Loucy (cell line): Measurements from ENCODE around the gene CACUL1.
"Not testable (repeated sequence)": the region's sequence is repeated elsewhere in the genome, so short reads cannot be mapped to it uniquely, and the experiment has no call there.

Experiments used
- H2AFZ ChIP-seq: fragments of 200-600 bp; sonication (generic); 2 replicates; pipeline ENCODE4 v1.6.0; 2016; ENCODE audit warnings: antibody characterized with exemption, mild to moderate bottlenecking, low read length, moderate library complexity
- H3F3A ChIP-seq: fragments of 200-600 bp; 2 replicates; pipeline ENCODE4 v1.6.0; 2016; ENCODE audit warnings: antibody characterized with exemption, low read depth, mild to moderate bottlenecking
- H3K27me3 ChIP-seq: fragments of 200-600 bp; sonication (generic); 2 replicates; pipeline ENCODE4 v1.6.1; 2014; ENCODE audit warnings: low read length, mild to moderate bottlenecking; ENCODE audit not compliant: insufficient read depth, poor library complexity, severe bottlenecking
- H3K36me3 ChIP-seq: fragments of 200-600 bp; sonication (generic); 2 replicates; pipeline ENCODE4 v1.6.1; 2016; ENCODE audit warnings: low read length; ENCODE audit not compliant: insufficient read depth
- H3K4me1 ChIP-seq: fragments of 200-600 bp; sonication (generic); 2 replicates; pipeline ENCODE4 v1.5.1; 2014; ENCODE audit warnings: low read length, mild to moderate bottlenecking; ENCODE audit not compliant: insufficient read depth, poor library complexity, severe bottlenecking
- H3K4me2 ChIP-seq: fragments of 200-600 bp; sonication (generic); 2 replicates; pipeline ENCODE4 v1.6.0; 2014; ENCODE audit warnings: antibody characterized with exemption, low read length, low read depth, mild to moderate bottlenecking; ENCODE audit not compliant: poor library complexity, severe bottlenecking
- H3K4me3 ChIP-seq: fragments of 200-600 bp; sonication (generic); 2 replicates; pipeline ENCODE4 v1.5.1; 2014; ENCODE audit warnings: low read length, mild to moderate bottlenecking, mixed read lengths; ENCODE audit not compliant: poor library complexity, severe bottlenecking
- H3K79me2 ChIP-seq: fragments of 200-600 bp; sonication (generic); 2 replicates; pipeline ENCODE4 v1.6.1; 2014; ENCODE audit warnings: low read length; ENCODE audit not compliant: insufficient read depth
- H3K9ac ChIP-seq: fragments of 200-600 bp; sonication (generic); 2 replicates; pipeline ENCODE4 v1.6.0; 2014; ENCODE audit warnings: mild to moderate bottlenecking, low read depth, low read length, moderate library complexity; ENCODE audit not compliant: poor library complexity, severe bottlenecking
- H3K9me2 ChIP-seq: fragments of 200-600 bp; sonication (generic); replicated peaks from 2 replicates; pipeline ENCODE4 v1.6.1; 2016; ENCODE audit warnings: low read depth, low read length, mixed read lengths
- H3K9me3 ChIP-seq: fragments of 200-600 bp; sonication (generic); 2 replicates; pipeline ENCODE4 v1.6.1; 2014; ENCODE audit warnings: mild to moderate bottlenecking, antibody characterized with exemption, low read length, low read depth; ENCODE audit not compliant: insufficient read depth
- H4K20me1 ChIP-seq: fragments of 200-600 bp; sonication (generic); 2 replicates; pipeline ENCODE4 v1.6.0; 2014; ENCODE audit warnings: antibody characterized with exemption, low read length, mild to moderate bottlenecking; ENCODE audit not compliant: insufficient read depth, poor library complexity, severe bottlenecking
- EZH2phosphoT487 ChIP-seq: fragments of 200-600 bp; IDR thresholded peaks from 2 replicates; pipeline ENCODE4 v1.6.1; 2018; ENCODE audit warnings: antibody characterized with exemption, mild to moderate bottlenecking, moderate library complexity, borderline replicate concordance
- TF ChIP-seq, protein P1 (sequence below): fragments of 200-600 bp; sonication (generic); conservative IDR thresholded peaks from 2 replicates; pipeline ENCODE4 v1.5.1; 2014; ENCODE audit warnings: mild to moderate bottlenecking, antibody characterized with exemption, low read length

CACUL1 gene

DNA sequence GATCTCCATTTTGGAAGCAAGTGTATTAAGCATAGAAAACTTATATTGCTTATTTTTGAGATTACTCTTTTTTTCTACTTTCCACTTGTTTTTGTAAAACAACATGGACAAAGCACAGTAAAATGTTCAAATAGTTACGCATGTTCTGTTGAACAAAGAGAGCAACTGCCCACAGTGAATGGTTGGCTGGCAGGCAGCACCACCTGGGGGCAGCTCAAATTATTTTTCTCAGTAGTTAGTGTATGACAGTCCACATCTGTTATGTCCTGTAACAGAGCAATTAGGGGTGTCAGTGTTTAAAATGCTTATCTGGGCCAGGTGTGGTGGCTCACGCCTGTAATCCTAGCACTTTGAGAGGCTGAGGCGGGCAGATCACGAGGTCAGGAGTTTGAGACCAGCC is 46.1 kb upstream of the CACUL1 start:
- H3K9me2 ChIP-seq, result no peaks in the 10 kb centered on the region
- H3K9me3 ChIP-seq, result no peaks in the 10 kb centered on the region
- no peaks in the 10 kb centered on the region for H3F3A ChIP-seq
- no peak overlapping the region for H3K4me3 ChIP-seq
- no peaks in the 10 kb centered on the region for H3K4me1 ChIP-seq
- TF ChIP-seq, protein P1, sequence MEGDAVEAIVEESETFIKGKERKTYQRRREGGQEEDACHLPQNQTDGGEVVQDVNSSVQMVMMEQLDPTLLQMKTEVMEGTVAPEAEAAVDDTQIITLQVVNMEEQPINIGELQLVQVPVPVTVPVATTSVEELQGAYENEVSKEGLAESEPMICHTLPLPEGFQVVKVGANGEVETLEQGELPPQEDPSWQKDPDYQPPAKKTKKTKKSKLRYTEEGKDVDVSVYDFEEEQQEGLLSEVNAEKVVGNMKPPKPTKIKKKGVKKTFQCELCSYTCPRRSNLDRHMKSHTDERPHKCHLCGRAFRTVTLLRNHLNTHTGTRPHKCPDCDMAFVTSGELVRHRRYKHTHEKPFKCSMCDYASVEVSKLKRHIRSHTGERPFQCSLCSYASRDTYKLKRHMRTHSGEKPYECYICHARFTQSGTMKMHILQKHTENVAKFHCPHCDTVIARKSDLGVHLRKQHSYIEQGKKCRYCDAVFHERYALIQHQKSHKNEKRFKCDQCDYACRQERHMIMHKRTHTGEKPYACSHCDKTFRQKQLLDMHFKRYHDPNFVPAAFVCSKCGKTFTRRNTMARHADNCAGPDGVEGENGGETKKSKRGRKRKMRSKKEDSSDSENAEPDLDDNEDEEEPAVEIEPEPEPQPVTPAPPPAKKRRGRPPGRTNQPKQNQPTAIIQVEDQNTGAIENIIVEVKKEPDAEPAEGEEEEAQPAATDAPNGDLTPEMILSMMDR, result peak; percentile 66
- TF ChIP-seq EZH2phosphoT487, result no peak
- H2AFZ ChIP-seq, result no peak overlapping the region
- H3K79me2 ChIP-seq, result no peaks in the 10 kb centered on the region
- H3K4me2 ChIP-seq, result no peak overlapping the region
- no peaks in the 10 kb centered on the region for H3K36me3 ChIP-seq
- H3K9ac ChIP-seq, result no peak overlapping the region
- H3K27me3 ChIP-seq, result no peaks in the 10 kb centered on the region
- no peaks in the 10 kb centered on the region for H4K20me1 ChIP-seq

DNA sequence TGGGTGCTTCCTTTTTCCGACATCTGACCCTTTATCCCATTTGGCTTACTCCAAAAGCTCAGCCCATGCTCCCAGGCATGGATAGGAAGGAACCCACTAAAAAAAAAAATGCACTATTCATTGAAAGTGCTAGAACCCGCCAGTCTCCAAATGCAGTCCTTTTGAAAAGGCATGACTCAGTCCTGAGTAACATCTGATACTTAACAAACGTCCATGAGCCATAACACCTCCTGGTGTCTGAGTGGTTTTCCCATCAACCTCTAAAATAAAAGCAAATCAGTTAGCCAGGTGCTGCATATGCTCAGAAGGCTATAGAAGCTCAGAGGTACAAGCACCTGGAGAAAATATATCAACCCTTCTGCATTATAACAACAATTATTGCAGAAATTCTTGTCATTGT is 45.0 kb upstream of the CACUL1 start:
- Histone ChIP-seq H3K9me3 (no peaks in the 10 kb centered on the region), H3K9ac (no peak overlapping the region), H3K9me2 (no peaks in the 10 kb centered on the region), H4K20me1 (no peaks in the 10 kb centered on the region), H3K4me1 (no peaks in the 10 kb centered on the region), H3F3A (no peaks in the 10 kb centered on the region), H3K27me3 (no peaks in the 10 kb centered on the region), H3K79me2 (no peaks in the 10 kb centered on the region), H3K4me3 (no peak overlapping the region), H2AFZ (no peak overlapping the region), H3K36me3 (no peaks in the 10 kb centered on the region), H3K4me2 (no peak overlapping the region)
- no peak for TF ChIP-seq EZH2phosphoT487
- TF ChIP-seq, protein P1, result no peak

DNA sequence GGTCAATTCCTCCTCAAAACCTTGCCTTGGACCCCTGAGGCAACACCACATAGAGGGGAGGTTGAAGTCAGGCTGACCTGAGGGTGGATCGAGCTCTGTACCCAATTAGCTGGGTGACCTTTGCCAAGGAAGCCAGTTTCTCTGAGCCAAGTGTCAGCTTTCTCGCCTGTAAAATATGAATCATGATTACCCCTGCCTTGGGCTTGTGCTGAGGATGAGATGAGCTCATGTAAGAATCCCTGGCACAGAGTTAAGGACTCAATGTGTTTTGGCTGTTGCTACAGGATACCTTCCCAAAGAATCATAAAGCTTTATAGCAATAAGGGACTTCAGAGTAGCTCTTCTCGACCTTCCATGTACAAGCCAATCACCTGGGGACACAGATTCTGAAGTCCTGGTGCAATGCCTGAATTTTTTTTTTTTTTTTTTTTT is 43.5 kb upstream of the CACUL1 start:
- H3F3A ChIP-seq, result no peaks in the 10 kb centered on the region
- H2AFZ ChIP-seq, result no peak overlapping the region
- H3K9me3 ChIP-seq, result no peaks in the 10 kb centered on the region
- H3K9me2 ChIP-seq, result no peaks in the 10 kb centered on the region
- H3K36me3 ChIP-seq, result no peaks in the 10 kb centered on the region
- no peak overlapping the region for H3K4me3 ChIP-seq
- TF ChIP-seq EZH2phosphoT487, result no peak
- TF ChIP-seq, protein P1, result no peak
- no peaks in the 10 kb centered on the region for H3K27me3 ChIP-seq
- H4K20me1 ChIP-seq, result no peaks in the 10 kb centered on the region
- no peak overlapping the region for H3K9ac ChIP-seq
- no peak overlapping the region for H3K4me2 ChIP-seq
- no peaks in the 10 kb centered on the region for H3K4me1 ChIP-seq
- no peaks in the 10 kb centered on the region for H3K79me2 ChIP-seq

DNA sequence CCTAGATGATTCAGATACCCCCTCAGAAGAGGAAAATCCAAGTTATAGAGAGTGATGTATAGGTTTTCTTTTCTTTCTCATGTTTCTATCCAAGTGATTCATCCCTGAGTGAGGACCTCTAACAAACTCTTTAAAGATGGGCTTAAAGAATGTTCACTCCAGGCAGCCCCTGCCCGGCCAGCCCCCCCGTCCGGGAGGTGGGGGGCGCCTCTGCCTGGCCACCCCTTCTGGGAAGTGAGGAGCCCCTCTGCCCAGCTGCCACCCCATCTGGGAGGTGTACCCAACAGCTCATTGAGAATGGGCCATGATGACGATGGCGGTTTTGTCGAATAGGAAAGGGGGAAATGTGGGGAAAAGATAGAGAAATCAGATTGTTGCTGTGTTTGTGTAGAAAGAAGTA is 40.2 kb upstream of the CACUL1 start:
- not testable (repeated sequence) for H3K4me1 ChIP-seq, H3K9me2 ChIP-seq, H3K9me3 ChIP-seq

More for the DNA sequence above, 40.2 kb upstream of the CACUL1 start:
- H4K20me1 ChIP-seq, H3K27me3 ChIP-seq, H3K4me2 ChIP-seq, H3K36me3 ChIP-seq, H3K4me3 ChIP-seq, H3K79me2 ChIP-seq, H3K9ac ChIP-seq, H2AFZ ChIP-seq, H3F3A ChIP-seq: not testable (repeated sequence)
